Tibial nerve (tissue), 4 donors: Measurements from ENCODE around the gene C11orf97. TPM values are rescaled to one million over a fixed set of nuclear protein-coding genes. Genes with fewer than 3 reads are reported as not detected.

Experiments used
- DNase-seq, 2 donors: peaks; one replicate each; pipeline ENCODE4 v3.0.0-alpha.2; 2019; ENCODE audit warnings: low spot score in 2 of 2
- H3K27ac ChIP-seq, 4 donors: fragments of 200-600 bp; sonication (generic) in 3 of 4; one replicate each; pipeline ENCODE4 v1.5.1; 2017 to 2019; ENCODE audit warnings: mild to moderate bottlenecking in 1 of 4
- H3K27me3 ChIP-seq, 2 donors: fragments of 200-600 bp; sonication (generic) in 1 of 2; one replicate each; pipeline versions ENCODE4 v1.5.1 to v1.6.0; 2017 to 2019
- H3K36me3 ChIP-seq, 3 donors: fragments of 200-600 bp; sonication (generic); one replicate each; pipeline ENCODE4 v1.5.1; 2018 to 2019
- H3K4me1 ChIP-seq, 4 donors: fragments of 200-600 bp; sonication (generic) in 3 of 4; one replicate each; pipeline ENCODE4 v1.5.1; 2017 to 2019
- H3K4me3 ChIP-seq, 4 donors: fragments of 200-600 bp; sonication (generic) in 3 of 4; one replicate each; pipeline ENCODE4 v1.5.1; 2017 to 2019; ENCODE audit warnings: mild to moderate bottlenecking in 1 of 4, moderate library complexity in 1 of 4
- H3K9me3 ChIP-seq, 4 donors: fragments of 200-600 bp; sonication (generic) in 3 of 4; one replicate each; pipeline ENCODE4 v1.5.1; 2017 to 2019
- CTCF ChIP-seq, 5 experiments: fragments of 200-600 bp in 3 of 5; fragments of 450-650 bp in 2 of 5; sonication (generic) in 3 of 5; IDR thresholded peaks; one replicate each; pipeline ENCODE4 v1.5.1; 2016 to 2019; ENCODE audit warnings: antibody characterized with exemption in 5 of 5, mild to moderate bottlenecking in 3 of 5, moderate library complexity in 2 of 5
- EP300 ChIP-seq, 2 donors: sonication (generic); formaldehyde crosslinking; IDR thresholded peaks; one replicate each; pipeline ENCODE4 v1.6.1; 2017; ENCODE audit warnings: antibody characterized with exemption in 2 of 2, mild to moderate bottlenecking in 1 of 2
- POLR2A ChIP-seq, 2 donors: fragments of 450-650 bp; IDR thresholded peaks; one replicate each; pipeline ENCODE4 v1.6.1; 2017; ENCODE audit warnings: antibody characterized with exemption in 2 of 2, mild to moderate bottlenecking in 2 of 2, moderate library complexity in 2 of 2
- WGBS, 2 donors: methylation state at CpG; one replicate each; pipeline ENCODE4 v1.1.5; 2018; 5-methylcytosine and 5-hydroxymethylcytosine counted together
- total RNA-seq, 4 donors: library from RNA; depleted of rRNA; stranded (reverse); fragments of >200 nt; gene quantifications; one replicate each; pipeline ENCODE4 v1.1.0, GENCODE V29; 2016

The C11orf97 gene
- total RNA-seq, 4 donors from 2014 or later: not detected

GRCh38 chr11:94543695-94544645, 31.7 kb downstream of the C11orf97 start, which contains the start of gene FUT4:
Gene FUT4, plus strand, starts transcription at chr11:94543921. Its CDS starts 213 bp downstream, at chr11:94544134.
- H3K36me3 ChIP-seq: peaks cover 0 to 6% (median 0%) of the 10 kb centered on the region in 3 donors
- peak within 1 kb of the TSS; percentile 65 to 77 (median 72) for H3K4me3 ChIP-seq
- peaks cover 0 to 55% (median 25%) of the 10 kb centered on the region in 4 donors for H3K4me1 ChIP-seq
- DNase-seq: peak; percentile 66 to 70
- 0 to 1% methylated on average over 55 to 57 of the region's 109 CpGs for WGBS, 2 donors
- no peaks in the 10 kb centered on the region for H3K27me3 ChIP-seq
- TF ChIP-seq EP300 (IDR thresholded peaks at IDR 0.05) (peak in 1 of 2 donors; percentile 87), POLR2A (IDR thresholded peaks at IDR 0.05) (peak; percentile 33 to 61), CTCF (IDR thresholded peaks at IDR 0.05) (peak in 1 of 5 experiments; percentile 19)
- H3K27ac ChIP-seq: peak within 1 kb of the TSS; percentile 91 to 98 (median 94)
- no peaks in the 10 kb centered on the region for H3K9me3 ChIP-seq

DNA sequence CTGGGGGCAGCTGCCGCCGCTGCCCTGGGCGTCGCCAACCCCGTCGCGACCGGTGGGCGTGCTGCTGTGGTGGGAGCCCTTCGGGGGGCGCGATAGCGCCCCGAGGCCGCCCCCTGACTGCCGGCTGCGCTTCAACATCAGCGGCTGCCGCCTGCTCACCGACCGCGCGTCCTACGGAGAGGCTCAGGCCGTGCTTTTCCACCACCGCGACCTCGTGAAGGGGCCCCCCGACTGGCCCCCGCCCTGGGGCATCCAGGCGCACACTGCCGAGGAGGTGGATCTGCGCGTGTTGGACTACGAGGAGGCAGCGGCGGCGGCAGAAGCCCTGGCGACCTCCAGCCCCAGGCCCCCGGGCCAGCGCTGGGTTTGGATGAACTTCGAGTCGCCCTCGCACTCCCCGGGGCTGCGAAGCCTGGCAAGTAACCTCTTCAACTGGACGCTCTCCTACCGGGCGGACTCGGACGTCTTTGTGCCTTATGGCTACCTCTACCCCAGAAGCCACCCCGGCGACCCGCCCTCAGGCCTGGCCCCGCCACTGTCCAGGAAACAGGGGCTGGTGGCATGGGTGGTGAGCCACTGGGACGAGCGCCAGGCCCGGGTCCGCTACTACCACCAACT, 32.5 kb downstream of the C11orf97 start:
- H3K36me3 ChIP-seq: peaks cover 0 to 6% (median 0%) of the 10 kb centered on the region in 3 donors
- DNase-seq: no peak
- peak overlapping the region; percentile 65 to 77 (median 72) for H3K4me3 ChIP-seq
- TF ChIP-seq CTCF (IDR thresholded peaks at IDR 0.05) (no peak), POLR2A (IDR thresholded peaks at IDR 0.05) (no peak), EP300 (IDR thresholded peaks at IDR 0.05) (no peak)
- WGBS, 2 donors: 16% methylated on average over 32 of the region's 59 CpGs; no CpG with 5 or more reads in 1 of the 2 donors
- H3K4me1 ChIP-seq: peaks cover 0 to 63% (median 29%) of the 10 kb centered on the region in 4 donors
- no peaks in the 10 kb centered on the region for H3K9me3 ChIP-seq
- H3K27me3 ChIP-seq: no peaks in the 10 kb centered on the region
- peak overlapping the region; percentile 91 to 98 (median 94) for H3K27ac ChIP-seq

- DNase-seq: no peak
- peaks cover 0 to 63% (median 31%) of the 10 kb centered on the region in 4 donors for H3K4me1 ChIP-seq
These were observed 33.3 kb downstream of the C11orf97 start for GRCh38 chr11:94545264-94546161.

DNA sequence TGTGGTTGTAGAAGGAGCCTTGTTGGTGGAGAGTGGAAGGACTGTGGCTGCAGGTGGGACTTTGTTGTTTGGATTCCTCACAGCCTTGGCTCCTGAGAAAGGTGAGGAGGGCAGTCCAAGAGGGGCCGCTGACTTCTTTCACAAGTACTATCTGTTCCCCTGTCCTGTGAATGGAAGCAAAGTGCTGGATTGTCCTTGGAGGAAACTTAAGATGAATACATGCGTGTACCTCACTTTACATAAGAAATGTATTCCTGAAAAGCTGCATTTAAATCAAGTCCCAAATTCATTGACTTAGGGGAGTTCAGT, 33.9 kb downstream of the C11orf97 start:
- H3K4me1 ChIP-seq: peaks cover 0 to 63% (median 31%) of the 10 kb centered on the region in 4 donors

More at GRCh38 chr11:94545264-94546161, 33.3 kb downstream of the C11orf97 start:
- Histone ChIP-seq H3K4me3 (peak overlapping the region; percentile 65 to 77 (median 72)), H3K9me3 (no peaks in the 10 kb centered on the region), H3K27me3 (no peaks in the 10 kb centered on the region), H3K36me3 (peaks cover 0 to 6% (median 0%) of the 10 kb centered on the region in 3 donors), H3K27ac (peak overlapping the region in 2 of 4 donors; percentile 97 to 98)
- 72 to 76% methylated on average over 45 to 52 of the region's 54 CpGs for WGBS, 2 donors
- TF ChIP-seq EP300 (IDR thresholded peaks at IDR 0.05): no peak
- no peak for TF ChIP-seq CTCF (IDR thresholded peaks at IDR 0.05)
- TF ChIP-seq POLR2A (IDR thresholded peaks at IDR 0.05): no peak

DNA sequence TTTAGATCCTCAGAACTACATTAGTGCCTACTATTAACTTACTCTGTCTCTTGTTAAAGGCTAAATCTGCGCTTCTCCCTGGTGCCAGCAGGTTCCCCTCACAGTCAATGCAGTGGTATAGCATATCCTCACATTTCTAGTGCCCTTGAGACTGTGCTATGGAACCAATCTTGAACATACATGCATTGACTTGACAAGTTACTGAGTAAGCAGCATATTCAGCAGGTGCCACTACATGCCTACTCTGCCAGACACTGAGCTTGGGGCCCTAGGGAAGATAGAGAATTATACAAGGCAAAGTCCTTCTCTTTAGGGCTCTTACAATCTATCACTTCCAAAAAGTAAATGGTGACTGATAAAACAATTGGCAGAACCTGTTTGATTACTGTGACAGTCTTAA, 34.6 kb downstream of the C11orf97 start:
- Histone ChIP-seq H3K27ac (no peak overlapping the region), H3K4me3 (peak overlapping the region in 1 of 4 donors; percentile 69), H3K36me3 (peaks cover 0 to 6% (median 0%) of the 10 kb centered on the region in 3 donors), H3K9me3 (no peaks in the 10 kb centered on the region), H3K4me1 (peaks cover 0 to 63% (median 31%) of the 10 kb centered on the region in 4 donors), H3K27me3 (no peaks in the 10 kb centered on the region)
- WGBS, 2 donors: 80 to 100% methylated on average over 1 of the region's 1 CpG
- DNase-seq: no peak
- TF ChIP-seq EP300 (IDR thresholded peaks at IDR 0.05) (no peak), CTCF (IDR thresholded peaks at IDR 0.05) (no peak), POLR2A (IDR thresholded peaks at IDR 0.05) (no peak)

More for the DNA sequence above, 33.9 kb downstream of the C11orf97 start:
- Histone ChIP-seq H3K27ac (no peak overlapping the region), H3K27me3 (no peaks in the 10 kb centered on the region), H3K9me3 (no peaks in the 10 kb centered on the region), H3K36me3 (peaks cover 0 to 6% (median 0%) of the 10 kb centered on the region in 3 donors), H3K4me3 (peak overlapping the region in 2 of 4 donors; percentile 69 to 74)
- 79 to 83% methylated on average over 2 of the region's 2 CpGs for WGBS, 2 donors
- TF ChIP-seq POLR2A (IDR thresholded peaks at IDR 0.05) (no peak), EP300 (IDR thresholded peaks at IDR 0.05) (no peak)
- DNase-seq: no peak
